Activated T-cell treated with anti-CD3 and anti-CD28 coated beads for 24 hours (primary cell): ENCODE data around the gene ABCC1.
A peak's percentile ranks its signal among the peaks of the same experiment; 100 is the strongest.
"Not testable (repeated sequence)": the region's sequence is repeated elsewhere in the genome, so short reads cannot be mapped to it uniquely, and the experiment has no call there.

ENCODE experiments used
- DNase-seq: peaks from one replicate; pipeline ENCODE4 v3.0.0-alpha.2; 2020; ENCODE audit warnings: low read depth

Gene ABCC1

DNA sequence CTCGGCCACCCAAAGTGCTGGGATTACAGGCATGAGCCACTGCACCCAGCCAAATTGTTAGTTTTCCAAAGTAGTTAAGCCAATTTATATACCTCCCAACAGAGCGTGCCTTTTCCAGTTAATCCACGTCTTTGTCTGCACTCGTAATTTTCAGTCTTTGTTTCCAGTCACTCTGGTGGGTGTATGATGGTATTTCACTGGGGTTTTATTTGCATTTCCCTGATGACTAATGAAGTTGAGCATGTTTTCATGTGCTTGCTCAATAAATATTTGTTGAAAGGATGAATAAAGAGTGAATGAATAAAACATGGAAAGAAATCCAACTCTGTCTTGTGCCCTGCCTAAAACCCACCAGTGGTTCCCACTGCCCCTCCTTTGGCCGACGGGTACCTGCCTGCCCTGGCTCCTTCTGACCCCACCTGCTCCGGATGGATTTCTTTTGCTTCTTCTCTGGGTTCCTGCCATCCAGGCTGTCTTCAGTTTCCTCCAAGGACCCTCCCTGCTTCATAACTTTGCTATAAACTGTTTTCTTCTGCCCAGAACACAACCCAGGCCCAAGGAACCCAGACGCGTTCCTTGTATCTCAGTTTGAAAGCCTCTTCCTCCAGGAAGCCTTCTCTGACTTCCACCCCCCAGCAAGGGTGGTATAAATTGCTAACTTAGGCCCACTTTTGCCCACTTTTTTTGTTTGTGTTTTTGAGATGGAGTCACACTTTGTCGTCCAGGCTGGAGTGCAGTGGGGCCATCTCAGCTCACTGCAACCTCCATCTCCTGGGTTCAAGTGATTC, 3.0 kb upstream of the ABCC1 start:
- DNase-seq: no peak

DNA sequence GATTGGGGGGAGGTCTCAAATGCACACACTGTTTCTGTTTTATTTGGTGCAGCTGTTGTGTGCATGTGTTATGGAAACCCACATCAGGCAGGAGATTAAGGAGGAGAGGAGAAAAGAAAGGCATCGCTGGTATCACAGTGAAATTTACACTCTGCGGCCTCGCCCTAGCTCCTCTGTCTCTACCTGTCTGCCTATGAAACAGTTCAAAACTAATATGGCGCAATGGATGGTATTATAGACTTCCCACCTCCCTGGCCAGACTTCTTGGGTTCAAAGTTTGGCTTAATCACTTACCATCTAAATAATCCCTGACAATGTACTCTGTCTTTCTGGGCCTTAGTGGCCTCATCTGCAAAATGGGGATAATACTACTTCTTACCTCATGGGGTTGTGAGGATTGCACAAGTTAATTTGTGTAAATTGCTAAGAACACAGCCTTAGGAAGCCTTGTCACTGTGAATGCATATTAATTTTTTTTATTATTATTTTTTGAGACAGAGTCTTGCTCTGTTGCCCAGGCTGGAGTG, 1.4 kb upstream of the ABCC1 start:
- DNase-seq: no peak

DNA sequence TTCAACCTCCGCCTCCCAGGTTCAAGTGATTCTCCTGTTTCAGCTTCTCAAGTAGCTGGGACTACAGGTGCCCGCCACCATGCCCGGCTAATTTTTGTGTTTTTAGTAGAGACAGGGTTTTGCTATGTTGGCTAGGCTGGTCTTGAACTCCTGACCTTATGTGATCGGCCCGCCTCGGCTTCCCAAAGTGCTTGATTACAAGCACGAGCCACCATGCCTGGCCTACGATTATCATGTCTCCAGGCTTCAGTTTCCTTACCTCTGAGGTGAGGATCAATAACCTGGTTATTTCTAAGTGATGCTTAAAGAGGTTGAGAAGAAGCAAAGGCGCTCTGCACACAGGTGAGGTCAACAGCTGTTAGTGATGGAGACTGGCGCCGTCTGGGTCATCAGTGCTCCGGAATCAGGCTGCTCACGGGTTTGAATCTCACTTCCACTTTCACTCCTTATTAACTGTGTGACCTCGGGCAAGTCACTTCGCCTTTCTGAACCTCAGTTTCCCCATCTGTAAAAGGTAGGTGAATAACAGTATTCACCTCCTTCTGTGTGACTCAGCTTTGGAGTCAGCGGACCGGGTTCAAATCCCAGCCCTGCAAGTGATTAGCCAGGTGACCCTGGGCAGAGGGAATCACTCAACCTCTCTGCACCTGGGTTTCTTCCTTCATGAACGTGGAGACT, 745 bp upstream of the ABCC1 start:
- no peak for DNase-seq

DNA sequence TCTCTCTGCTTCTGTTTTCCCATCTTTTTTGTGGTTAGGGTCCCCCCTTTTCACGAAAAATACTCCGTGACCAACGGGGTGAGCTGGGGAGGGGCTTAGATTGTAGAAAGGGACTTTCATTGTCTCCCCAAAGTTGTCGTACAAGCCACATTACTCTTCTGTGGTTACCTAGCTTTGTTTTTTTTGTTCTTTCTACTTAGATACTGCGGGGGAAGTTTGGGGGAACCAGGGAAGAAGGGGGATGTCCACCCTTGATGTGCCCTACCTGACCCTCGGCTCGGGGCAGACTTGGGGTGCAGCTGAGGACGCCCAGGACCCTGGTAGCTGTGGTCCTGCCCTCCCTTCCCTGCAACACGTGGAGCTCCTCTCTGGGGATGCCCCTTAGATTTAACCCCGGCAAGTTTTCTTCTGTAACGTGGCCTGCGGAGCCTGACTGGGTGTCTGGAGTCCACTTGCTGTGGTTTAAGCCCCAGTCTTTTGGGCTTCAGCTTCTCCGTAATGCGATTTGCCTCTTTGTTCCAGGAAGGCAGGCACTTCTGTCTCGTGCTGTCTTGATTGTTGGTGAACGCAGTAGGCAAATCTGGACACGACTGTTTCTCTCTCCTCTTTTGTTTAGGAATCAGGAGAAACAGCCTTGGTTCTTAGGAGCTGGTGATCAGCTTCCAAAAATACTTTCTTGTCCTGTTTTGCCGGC, 892 bp downstream of the ABCC1 start:
- peak; percentile 20 for DNase-seq

- no peak for DNase-seq
Observed at GRCh38 chr16:15950869-15951268, 1.5 kb downstream of the ABCC1 start.

GRCh38 chr16:15951852-15952251, 2.4 kb downstream of the ABCC1 start:
- DNase-seq: no peak

DNA sequence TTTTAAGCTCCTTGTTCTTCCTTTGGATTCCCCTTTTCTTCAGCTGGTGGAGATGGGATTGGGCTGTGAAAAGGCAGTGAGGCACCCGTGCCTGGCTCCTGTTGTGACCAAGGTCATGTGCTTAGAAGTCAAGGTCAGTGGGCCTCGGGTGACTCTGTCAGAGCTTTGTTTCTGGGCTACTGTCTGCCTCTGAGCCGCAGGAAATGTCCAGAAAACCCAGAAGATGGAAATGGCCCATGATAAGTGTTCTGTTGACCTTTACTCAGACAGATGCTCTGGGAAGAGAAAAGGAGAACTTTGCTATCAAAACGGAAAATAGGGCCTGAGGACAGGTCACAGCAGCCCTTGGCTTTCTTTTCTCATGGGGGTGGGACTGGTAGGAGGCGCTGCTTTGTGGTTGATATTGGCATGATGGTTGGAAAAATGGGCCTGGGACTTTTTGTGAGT, 2.9 kb downstream of the ABCC1 start:
- no peak for DNase-seq

DNA sequence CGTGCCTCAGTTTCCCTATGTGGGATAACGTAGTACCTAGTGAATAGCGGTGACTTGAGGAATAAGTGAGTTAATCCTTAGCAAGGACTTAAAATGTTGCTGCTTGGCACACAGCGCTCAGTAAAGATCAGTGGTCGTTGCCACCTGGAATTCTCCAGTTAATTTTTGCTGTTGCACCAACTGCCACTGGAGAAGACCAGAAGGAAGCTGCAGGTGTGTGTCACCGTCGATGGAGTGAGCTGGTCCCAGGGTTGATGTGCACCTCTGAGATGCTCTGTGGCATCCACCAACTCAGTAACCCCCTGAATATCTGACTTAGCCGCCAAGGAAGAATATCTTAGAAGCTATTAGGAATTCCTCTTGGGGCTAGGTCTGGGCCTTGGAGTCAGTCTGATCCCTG, 4.1 kb downstream of the ABCC1 start:
- DNase-seq: no peak

DNA sequence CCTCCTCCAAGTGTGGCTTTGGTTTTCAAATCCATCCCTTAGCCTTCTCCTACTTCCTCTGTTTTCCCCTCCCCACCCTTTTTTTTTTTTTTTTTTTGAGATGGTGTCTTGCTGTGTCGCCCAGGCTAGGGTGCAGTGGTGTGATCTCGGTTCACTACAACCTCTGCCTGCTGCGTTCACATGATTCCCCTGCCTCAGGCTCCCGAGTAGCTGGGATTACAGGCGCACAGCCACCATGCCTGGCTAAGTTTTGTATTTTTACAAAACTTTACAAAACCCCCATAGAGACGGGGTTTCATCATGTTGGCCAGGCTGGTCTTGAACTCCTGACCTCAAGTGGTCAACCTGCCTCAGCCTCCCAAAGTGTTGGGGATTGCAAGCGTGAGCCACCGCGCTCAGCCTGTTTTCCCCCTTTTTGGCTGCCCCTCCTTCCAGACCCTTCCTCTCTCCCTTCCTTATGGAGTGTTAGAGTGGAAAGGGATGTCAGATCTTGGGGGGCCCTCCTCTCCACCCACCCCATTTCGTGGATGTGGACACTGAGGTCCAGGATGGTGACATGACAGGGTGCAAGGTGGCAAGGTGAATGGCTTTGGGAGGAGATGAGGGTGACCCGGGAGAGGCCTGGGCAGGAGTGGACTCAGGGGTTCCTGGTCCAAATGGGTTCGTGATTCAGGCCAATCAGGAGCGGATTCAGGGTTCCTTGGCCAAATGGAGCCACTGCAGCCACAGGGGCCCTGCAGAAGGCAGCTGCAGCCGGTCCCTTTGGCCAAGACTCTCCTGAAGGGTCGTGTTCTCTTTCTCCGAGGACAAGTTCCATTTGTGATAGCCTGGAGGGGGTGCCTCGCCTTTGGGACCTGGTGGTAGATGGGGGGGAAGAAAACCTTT, 4.8 kb downstream of the ABCC1 start:
- no peak for DNase-seq

DNA sequence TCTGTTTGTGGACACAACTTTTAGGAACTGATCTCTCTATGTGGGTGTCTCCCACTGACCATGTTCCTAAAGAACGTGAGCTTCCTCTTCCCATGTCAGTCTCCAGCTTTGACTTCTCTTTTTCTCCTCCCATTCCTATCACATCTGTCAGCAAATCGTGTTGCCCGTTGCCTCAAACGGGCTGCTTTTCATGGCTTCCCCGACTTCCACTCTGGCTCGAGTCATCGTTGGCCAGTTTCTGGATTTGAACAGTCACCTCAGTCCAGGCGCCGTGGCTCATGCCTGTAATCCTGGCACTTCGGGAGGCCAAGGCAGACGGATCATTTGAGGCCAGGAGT, 5.4 kb downstream of the ABCC1 start:
- DNase-seq: no peak

- DNase-seq: no peak
Observed at GRCh38 chr16:15955425-15955824, 6.0 kb downstream of the ABCC1 start.

GRCh38 chr16:15956106-15956505, 6.7 kb downstream of the ABCC1 start:
- DNase-seq: not testable (repeated sequence)

DNA sequence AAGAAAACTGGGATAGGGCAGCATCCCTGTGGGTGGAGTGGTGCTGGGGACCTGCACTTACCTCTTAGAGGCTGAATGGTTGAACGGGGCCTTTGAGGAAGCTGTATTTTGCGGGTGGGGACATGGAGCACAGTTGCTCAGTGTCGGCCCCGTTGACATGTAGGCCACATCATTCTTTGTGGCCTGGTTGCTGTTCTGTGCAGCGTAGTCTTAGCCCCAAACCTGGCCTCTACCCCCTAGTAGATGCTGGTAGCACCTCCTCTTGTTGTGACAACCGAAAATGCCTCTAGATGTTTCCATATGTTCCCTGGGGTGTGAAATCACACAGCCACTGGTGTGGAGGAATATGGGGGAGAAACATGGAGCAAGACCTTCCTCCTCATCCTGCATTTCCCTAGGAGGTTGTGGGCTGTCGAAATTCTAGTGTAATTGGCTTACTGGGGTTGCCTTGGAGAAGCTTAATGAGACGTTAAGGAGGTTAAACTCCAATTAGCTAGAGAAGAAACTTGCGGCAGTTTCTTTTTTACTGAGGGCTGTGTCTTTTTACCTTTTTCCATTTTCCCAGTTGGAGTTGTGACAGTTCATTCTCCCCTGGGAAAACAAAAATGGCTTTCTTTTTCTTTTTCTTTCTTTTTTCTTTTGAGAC, 9.4 kb downstream of the ABCC1 start:
- DNase-seq: no peak

GRCh38 chr16:15960124-15960971, 10.9 kb downstream of the ABCC1 start:
- DNase-seq: no peak

DNA sequence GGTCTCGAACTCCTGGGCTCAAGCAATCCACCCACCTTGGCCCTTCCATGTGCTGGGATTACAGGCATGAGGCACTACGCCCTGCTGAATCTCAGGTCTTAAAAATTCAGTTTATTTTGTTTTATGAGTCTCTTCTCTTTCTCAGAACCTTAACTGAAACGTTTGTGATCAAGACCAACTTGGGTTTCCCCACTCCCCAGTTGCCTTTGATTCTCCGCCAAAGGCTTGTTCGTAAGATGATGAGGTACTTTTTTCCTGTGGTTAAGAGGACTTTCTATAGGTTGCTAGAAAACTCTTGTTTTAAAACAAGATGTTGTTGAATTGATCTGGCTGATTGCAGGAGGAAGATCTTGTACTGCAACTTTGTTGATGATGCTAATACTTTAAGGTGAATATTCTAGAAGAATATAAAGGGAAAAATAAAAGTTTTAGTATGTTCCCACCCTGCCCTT, 11.7 kb downstream of the ABCC1 start:
- DNase-seq: peak; percentile 69

- DNase-seq: no peak
Observed at GRCh38 chr16:15961571-15962090, 12.2 kb downstream of the ABCC1 start.

GRCh38 chr16:15963307-15963910, 14.0 kb downstream of the ABCC1 start:
- DNase-seq: no peak

DNA sequence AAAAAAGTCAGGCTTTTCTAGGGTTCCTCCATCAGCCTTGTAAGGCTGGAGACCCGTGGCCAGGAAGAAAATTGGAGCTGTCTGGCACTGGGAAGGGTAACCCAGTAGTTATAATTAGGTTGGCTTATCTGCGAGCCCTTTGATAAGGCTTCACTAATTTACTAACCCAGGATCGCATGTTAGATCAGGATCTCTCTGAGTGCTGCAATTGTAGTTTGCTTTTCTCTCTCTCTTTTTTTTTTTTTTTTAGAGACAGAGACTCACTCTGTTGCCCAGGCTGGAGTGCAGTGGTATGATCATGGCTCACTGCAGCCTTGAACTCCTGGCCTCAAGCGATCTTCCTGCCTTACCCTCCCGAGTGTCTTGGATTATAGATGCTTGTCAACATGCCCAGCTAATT, 17.0 kb downstream of the ABCC1 start:
- no peak for DNase-seq

- no peak for DNase-seq
Observed at GRCh38 chr16:15966836-15967546, 17.6 kb downstream of the ABCC1 start.
